Muscle layer of colon (tissue), 2 donors: ENCODE measurements around the gene CHTF18.
A peak's percentile ranks its signal among the peaks of the same experiment; 100 is the strongest.

Experiments used
- H3K27ac ChIP-seq: one replicate; pipeline ENCODE4 v1.7.0; 2013; ENCODE audit warnings: low read depth, mild to moderate bottlenecking, low read length, moderate library complexity
- H3K27me3 ChIP-seq, 2 donors: one replicate each; pipeline ENCODE4 v1.7.0; 2013; ENCODE audit warnings: low read length in 2 of 2, mild to moderate bottlenecking in 2 of 2; ENCODE audit not compliant: insufficient read depth in 2 of 2, control insufficient read depth in 1 of 2
- H3K36me3 ChIP-seq: one replicate; pipeline ENCODE4 v1.7.0; 2013; ENCODE audit warnings: mild to moderate bottlenecking, low read length; ENCODE audit not compliant: insufficient read depth
- H3K4me1 ChIP-seq: one replicate; pipeline ENCODE4 v1.7.0; 2013; ENCODE audit warnings: mild to moderate bottlenecking, low read length; ENCODE audit not compliant: insufficient read depth
- H3K4me3 ChIP-seq, 2 donors: one replicate each; pipeline ENCODE4 v1.7.0; 2013; ENCODE audit warnings: low read length in 2 of 2, low read depth in 1 of 2, mild to moderate bottlenecking in 1 of 2, moderate library complexity in 1 of 2
- H3K9ac ChIP-seq: one replicate; pipeline ENCODE4 v1.7.0; 2013; ENCODE audit warnings: low read length
- H3K9me3 ChIP-seq: one replicate; pipeline ENCODE4 v1.7.0; 2013; ENCODE audit warnings: mild to moderate bottlenecking, low read length
- donor health status: abdominal sarcoma.
- donor health status: Adenocarcinoma of cecum.

Gene CHTF18

DNA sequence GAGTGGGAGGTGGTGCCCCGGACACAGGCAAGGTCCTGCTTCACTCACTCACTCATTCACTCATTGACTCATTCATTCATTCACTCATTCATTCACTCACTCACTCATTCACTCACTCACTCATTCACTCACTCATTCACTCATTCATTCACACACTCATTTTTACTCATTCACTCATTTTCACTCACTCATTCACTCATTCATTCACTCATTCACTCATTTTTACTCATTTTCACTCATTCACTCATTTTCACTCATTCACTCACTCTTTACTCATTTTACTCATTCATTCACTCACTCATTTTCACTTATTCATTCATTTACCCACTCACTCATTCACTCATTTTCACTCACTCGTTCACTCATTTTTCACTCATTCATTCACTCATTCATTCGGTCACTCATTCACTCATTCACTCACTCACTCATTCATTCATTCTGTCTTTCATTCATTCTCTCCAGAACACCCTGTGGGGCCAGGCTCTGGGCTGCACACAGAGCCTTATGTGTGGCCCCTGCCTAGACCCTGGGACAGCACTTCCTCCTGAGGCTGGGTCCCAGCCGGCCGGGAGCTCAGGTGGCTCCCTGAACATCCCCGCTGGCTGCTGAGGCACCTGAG, 9.4 kb upstream of the CHTF18 start:
- Histone ChIP-seq H3K4me1 (no peaks in the 10 kb centered on the region), H3K27me3 (peaks cover 0 to 68% of the 10 kb centered on the region in 2 donors), H3K36me3 (no peaks in the 10 kb centered on the region), H3K9ac (no peak overlapping the region), H3K4me3 (no peak overlapping the region), H3K9me3 (no peaks in the 10 kb centered on the region), H3K27ac (no peak overlapping the region)

DNA sequence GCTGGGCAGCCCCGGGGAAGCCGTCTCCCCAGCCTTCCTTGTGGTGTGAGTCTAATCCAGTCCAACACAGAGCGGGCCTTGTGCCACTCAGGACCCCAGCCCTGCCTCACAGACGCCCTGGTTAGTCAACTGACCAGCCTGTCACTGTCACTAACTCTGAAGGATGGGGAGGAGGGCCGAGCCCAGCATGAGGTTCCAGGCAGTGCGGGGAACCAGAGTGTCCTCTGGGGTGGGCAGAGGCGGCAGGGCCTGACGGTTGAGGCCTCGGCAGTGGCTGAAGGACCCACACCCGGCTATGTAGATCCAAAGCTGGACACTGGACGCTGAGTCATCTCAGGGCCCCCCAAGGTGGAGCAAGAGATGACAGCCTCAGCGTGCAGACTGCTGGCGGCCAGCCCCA, 8.9 kb upstream of the CHTF18 start:
- Histone ChIP-seq H3K9me3 (no peaks in the 10 kb centered on the region), H3K27me3 (peaks cover 0 to 63% of the 10 kb centered on the region in 2 donors), H3K9ac (no peak overlapping the region), H3K36me3 (no peaks in the 10 kb centered on the region), H3K27ac (no peak overlapping the region), H3K4me3 (no peak overlapping the region), H3K4me1 (no peaks in the 10 kb centered on the region)

DNA sequence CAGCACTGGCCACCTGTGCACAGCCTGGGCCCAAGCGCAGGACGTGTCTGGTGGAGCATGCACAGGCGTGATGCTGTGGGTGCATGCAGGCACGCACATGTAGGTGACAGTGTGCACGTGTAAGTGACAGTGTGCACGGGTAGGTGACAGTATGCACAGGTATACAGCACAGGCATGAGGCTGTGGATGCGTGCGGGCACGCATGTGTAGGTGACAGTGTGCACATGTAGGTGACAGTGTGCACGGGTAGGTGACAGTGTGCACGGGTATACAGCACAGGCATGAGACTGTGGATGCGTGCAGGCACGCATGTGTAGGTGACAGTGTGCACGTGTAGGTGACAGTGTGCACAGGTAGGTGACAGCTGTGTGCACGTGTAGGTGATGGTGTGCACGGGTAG, 8.1 kb upstream of the CHTF18 start:
- Histone ChIP-seq H3K36me3 (no peaks in the 10 kb centered on the region), H3K27me3 (peaks cover 0 to 55% of the 10 kb centered on the region in 2 donors), H3K4me1 (no peaks in the 10 kb centered on the region), H3K4me3 (no peak overlapping the region), H3K9ac (no peak overlapping the region), H3K9me3 (no peaks in the 10 kb centered on the region), H3K27ac (no peak overlapping the region)

DNA sequence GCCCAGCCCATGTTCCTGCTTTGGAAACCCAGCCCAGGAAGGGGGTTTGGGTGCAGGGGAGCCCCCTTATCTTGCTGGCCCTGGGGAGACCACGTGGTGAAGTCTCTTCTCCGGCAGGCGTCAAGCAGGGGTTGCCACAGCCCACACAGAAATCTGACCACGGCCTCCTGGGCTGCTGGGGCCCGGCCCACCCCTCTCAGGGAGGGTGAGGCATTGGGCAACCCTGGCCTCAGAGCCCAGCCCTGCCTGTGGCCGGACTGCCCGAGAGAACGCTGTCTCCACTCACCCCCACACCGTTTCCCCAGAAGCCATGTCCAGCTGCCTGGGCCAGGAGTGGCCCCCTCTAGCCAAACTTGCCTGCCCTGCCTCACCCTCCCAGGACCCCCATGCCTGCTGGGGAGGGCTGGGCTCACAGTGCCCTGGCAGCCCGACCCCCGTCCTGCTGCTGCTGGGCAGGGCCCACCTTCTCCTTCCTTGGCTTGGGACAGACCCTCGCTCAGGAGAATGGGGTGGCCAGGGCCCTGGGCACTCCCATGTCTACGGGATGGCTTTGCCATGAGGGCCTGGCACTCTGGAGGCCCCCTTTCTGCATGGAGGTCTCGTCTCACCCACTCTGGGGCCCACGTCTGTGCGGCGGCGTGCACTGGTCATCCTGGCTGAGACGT, 6.9 kb upstream of the CHTF18 start:
- Histone ChIP-seq H3K9ac (no peak overlapping the region), H3K27ac (no peak overlapping the region), H3K4me3 (no peak overlapping the region), H3K27me3 (peaks cover 0 to 48% of the 10 kb centered on the region in 2 donors), H3K4me1 (no peaks in the 10 kb centered on the region), H3K36me3 (no peaks in the 10 kb centered on the region), H3K9me3 (no peaks in the 10 kb centered on the region)

DNA sequence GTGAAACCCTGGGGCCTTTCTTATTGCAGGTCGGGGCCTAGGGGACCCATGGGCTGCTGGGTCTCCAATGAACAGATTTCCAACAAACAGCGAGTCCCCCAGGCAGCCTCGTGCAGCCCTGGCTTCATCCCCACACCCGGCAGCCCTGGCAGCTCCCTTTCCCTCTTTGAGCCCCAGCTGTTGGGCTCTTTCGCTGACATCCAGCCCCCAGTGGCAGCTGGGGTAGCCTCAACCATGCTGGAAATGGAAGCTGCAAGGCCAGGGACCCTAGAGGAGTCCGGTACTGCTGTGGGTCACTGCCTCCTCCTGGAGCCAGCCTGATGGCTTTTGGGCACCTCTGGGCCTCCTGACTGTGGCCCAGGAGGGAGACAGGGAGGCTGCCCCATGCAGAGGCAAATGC, 6.2 kb upstream of the CHTF18 start:
- H3K4me1 ChIP-seq, result peaks cover 2% of the 10 kb centered on the region
- peaks cover 0 to 48% of the 10 kb centered on the region in 2 donors for H3K27me3 ChIP-seq
- H3K9ac ChIP-seq, result no peak overlapping the region
- H3K36me3 ChIP-seq, result no peaks in the 10 kb centered on the region
- no peaks in the 10 kb centered on the region for H3K9me3 ChIP-seq
- no peak overlapping the region for H3K27ac ChIP-seq
- no peak overlapping the region for H3K4me3 ChIP-seq

DNA sequence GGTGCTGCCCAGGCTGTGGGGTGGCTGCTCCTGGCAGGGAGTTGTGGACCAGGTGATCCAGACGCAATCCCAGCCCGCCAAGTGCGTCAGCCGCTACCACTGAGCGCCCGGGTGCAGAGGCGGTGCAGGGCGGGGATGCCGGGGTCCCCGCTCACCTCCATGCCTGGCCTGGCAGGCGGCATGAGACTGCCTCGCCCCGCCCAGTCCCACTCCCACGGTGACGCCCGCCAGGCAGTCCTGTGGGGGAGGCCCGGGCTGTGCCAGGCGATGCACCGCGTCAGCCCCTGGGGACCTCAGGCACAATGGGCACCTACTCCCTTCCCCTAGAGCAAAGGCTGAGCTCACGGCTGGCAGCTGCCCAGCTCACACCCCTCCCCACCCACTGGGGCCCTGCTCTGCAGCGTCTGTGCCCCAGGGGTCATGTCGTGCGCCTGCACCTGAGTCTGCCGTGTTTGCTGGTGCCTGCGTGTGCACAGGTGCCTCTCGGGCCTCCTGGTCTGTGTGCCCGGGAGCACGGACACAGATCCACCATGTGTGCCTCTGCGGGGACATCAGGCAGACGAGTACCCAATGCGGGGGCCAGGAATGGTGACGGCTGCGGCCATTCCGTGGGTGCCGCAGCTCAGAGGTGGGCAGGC, 5.5 kb upstream of the CHTF18 start:
- Histone ChIP-seq H3K27me3 (peaks cover 0 to 47% of the 10 kb centered on the region in 2 donors), H3K27ac (no peak overlapping the region), H3K36me3 (no peaks in the 10 kb centered on the region), H3K9ac (no peak overlapping the region), H3K4me3 (no peak overlapping the region), H3K9me3 (no peaks in the 10 kb centered on the region), H3K4me1 (peaks cover 7% of the 10 kb centered on the region)

DNA sequence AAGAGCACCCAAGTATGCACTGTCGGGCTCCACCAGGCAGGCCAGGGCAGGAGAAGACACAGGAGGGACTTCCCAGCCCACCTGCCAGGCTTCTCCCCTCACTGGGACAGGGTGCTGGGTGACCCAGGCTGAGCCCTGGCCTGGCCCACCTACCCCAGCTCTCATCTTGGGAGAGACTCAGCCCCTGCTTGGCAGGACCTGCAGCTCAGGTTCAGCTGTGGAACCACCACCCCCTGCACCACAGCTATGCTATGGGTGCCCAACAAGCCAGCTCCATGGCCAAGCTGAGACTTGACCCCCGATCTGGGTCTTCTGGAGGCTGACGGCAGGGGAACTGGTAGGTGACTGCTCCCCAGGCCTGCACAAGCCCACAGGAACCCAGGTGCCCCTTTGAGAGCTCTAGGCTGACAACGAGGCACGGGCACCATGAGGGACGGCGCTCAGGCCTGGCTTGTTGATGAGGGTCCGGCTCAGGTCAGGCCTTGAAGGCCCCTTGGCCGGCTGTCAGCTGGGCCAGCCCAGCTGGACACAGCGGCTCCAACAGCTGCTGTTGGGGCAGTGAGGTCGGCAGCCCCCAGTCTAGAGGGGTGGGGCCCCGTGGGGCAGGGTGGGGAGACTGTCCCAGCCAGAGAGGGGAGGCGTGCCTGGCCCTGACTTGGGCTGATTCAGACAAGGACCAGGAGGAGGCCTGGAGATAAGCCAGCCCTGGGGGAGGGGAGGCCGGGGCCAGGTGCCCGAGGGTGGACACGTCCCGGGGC, 4.8 kb upstream of the CHTF18 start:
- Histone ChIP-seq H3K4me3 (no peak overlapping the region), H3K9me3 (no peaks in the 10 kb centered on the region), H3K27me3 (peaks cover 0 to 40% of the 10 kb centered on the region in 2 donors), H3K9ac (no peak overlapping the region), H3K4me1 (peaks cover 7% of the 10 kb centered on the region), H3K27ac (no peak overlapping the region), H3K36me3 (no peaks in the 10 kb centered on the region)

DNA sequence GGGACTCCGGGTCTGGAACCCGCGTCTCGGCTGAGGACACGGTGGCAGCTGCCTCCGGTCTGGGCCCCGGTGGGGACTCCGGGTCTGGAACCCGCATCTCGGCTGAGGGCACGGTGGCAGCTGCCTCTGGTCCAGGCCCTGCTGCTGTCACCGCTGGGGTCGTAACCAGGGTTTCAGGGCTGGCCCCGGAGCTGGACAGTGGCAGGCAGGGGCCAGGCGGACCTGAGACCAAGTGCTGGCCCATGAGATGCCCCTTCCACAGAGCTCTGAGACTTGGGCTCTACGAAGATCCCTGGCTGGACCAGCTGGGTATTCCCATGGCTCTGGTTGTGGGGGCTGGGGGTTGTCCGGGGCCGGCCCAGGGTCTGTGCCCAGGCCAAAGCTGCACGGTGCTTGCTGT, 4.0 kb upstream of the CHTF18 start:
- no peak overlapping the region for H3K9ac ChIP-seq
- no peaks in the 10 kb centered on the region for H3K9me3 ChIP-seq
- peaks cover 0 to 36% of the 10 kb centered on the region in 2 donors for H3K27me3 ChIP-seq
- H3K36me3 ChIP-seq, result no peaks in the 10 kb centered on the region
- peaks cover 13% of the 10 kb centered on the region for H3K4me1 ChIP-seq
- no peak overlapping the region for H3K4me3 ChIP-seq
- H3K27ac ChIP-seq, result no peak overlapping the region

DNA sequence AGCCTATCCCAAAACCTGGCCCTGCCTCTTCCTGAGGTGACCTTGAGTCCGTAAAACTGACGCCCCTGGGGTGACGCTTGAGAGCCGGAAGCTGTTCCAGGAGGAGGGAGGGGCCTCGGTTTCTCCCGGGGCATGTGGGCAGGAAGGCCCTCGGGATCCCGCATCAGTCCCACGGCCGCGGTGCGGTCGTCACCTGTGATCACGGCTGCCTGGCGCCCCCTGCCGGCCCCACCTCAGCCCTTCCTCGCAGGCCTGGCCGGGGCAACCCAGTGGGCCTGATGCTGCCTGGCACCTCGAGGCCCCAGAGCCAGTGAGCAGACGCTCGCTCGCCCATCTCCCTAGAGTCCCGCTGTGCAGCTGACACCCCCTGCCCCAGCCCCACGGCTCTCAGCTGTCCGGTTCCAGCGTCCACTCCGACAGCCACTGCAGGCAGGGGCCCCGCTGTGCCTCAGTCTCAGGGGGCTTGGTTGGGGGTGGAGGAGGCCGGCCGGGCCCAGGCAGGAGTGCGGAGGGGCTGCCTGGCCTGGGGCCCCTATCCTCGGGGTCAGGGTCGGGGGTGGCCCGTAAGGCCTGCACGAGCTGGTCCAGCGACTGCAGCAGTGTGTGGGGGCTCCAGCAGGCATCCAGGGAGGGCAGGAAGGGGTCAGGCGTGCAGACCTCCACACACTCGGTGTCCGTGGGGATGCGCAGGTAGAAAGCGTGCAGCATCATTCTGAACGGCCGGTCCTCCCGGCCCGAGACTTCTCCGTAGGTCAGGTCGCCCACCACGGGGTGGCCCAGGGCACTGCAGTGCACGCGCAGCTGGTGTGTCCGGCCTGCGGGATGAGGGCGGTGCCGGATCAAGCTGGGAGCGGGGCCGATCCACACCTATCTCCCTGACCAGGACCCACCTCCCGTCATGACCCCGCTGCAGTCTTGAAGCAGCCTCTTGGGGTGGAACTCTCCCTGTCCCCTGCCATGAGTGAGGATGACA, 2.6 kb upstream of the CHTF18 start:
- Histone ChIP-seq H3K27me3 (peaks cover 0 to 27% of the 10 kb centered on the region in 2 donors), H3K9ac (no peak overlapping the region), H3K9me3 (no peaks in the 10 kb centered on the region), H3K36me3 (no peaks in the 10 kb centered on the region), H3K4me1 (peaks cover 13% of the 10 kb centered on the region), H3K27ac (no peak overlapping the region), H3K4me3 (no peak overlapping the region)

DNA sequence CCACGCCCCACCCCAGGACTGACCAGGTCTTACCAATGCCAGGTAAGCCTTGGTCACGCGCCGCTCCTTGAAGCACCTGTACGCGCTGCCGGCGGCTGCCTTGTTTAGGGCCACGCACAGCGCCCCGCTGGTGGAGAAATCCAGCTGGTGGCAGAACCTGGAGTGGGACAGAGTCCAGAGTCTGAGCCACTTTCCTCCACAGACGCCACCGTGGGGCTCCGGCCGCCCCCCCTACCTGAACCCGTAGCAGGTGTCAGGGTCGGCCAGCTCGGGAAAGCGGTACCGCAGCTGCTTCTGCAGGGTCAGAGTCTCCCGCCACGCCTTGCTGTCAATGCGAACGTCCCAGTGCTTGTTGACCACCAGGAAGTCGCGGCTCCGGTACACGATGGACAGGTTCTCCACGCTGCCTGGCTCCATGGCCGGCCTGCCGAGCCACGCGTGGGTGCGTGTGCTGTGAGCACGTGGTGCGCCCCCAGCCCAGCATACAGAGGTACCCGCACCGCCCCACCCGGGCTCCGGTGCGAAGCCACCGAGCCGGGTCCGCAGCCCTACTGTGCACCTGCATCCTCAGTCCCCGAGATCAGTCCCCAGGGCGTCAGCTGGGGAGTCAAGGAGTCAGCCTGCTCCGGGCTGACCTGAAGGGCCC, 976 bp upstream of the CHTF18 start:
- Histone ChIP-seq H3K9me3 (no peaks in the 10 kb centered on the region), H3K9ac (peak overlapping the region; percentile 44), H3K4me3 (peak overlapping the region; percentile 77 to 83), H3K4me1 (peaks cover 13% of the 10 kb centered on the region), H3K27me3 (peaks cover 0 to 14% of the 10 kb centered on the region in 2 donors), H3K27ac (peak overlapping the region; percentile 58), H3K36me3 (no peaks in the 10 kb centered on the region)
